Hepatocyte (in vitro differentiated cells): Measurements from ENCODE around the gene TEAD1.

ENCODE experiments used
- CTCF ChIP-seq: fragments of 200-600 bp; sonication (generic); IDR thresholded peaks from 2 replicates; pipeline ENCODE4 v1.5.1; 2016; ENCODE audit warnings: antibody characterized with exemption, mild to moderate bottlenecking; ENCODE audit not compliant: poor library complexity
- EZH2 ChIP-seq: fragments of 200-600 bp; sonication (generic); IDR thresholded peaks from 2 replicates; pipeline ENCODE4 v1.6.1; 2016; ENCODE audit warnings: antibody characterized with exemption, mild to moderate bottlenecking, borderline replicate concordance
- EZH2phosphoT487 ChIP-seq: fragments of 200-600 bp; sonication (generic); IDR thresholded peaks from one replicate; pipeline ENCODE4 v1.6.1; 2018; ENCODE audit warnings: antibody characterized with exemption, mild to moderate bottlenecking, low read depth, moderate library complexity; ENCODE audit not compliant: unreplicated experiment, severe bottlenecking

DNA sequence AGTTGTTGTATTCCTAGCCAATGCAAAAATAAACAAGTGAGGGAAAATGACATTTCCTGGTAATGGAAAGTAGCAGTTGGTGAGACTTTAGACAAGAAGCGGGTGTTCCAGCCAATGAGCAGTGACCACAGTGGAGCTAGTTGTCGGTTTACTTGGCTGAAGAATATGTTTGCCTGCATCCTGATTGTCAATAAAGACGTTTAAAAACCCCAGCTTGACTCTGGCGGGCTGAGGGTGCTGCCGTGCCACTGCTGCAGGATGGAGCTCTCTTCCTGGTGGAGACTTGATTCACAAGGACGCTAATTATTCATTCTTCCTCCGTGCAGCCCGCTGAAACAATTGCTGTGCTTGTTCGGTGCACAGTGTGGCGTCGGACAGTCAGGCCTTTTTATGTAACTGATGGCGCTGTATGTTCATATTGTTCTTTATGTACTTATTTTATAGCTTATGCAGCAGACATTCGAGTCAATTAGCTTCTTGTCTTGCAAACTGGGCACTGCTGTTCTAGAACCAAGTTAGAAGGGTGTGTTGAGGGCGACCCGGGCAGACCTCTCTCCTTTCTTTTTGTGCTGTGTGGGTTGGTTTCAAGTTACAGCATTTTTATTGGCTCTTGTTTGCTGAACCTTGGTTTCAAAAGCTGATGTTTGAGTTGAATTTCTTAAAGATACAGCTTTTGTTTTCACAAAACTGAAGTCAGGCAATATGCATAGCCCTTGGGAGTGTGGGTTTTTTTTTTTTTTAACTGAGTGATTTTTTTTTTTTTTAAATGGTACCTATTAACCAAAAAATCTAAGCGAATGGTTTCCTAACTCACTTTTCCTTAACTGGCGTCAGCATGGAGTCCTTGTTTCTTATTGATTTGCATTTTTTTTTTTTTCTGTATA lies 153.9 kb downstream of the TEAD1 start:
- TF ChIP-seq CTCF (no peak), EZH2phosphoT487 (no peak), EZH2 (no peak)
